Measurements from ENCODE around the gene RANBP3. TPM values are rescaled to one million over a fixed set of nuclear protein-coding genes. Genes with fewer than 3 reads are reported as not detected.

Gene RANBP3
- total and polyA plus RNA-seq, 2 of the 8 experiments (the other 6 are each of a cell fraction or from before 2014, with no cell fraction given): 95.4 to 122 TPM

DNA sequence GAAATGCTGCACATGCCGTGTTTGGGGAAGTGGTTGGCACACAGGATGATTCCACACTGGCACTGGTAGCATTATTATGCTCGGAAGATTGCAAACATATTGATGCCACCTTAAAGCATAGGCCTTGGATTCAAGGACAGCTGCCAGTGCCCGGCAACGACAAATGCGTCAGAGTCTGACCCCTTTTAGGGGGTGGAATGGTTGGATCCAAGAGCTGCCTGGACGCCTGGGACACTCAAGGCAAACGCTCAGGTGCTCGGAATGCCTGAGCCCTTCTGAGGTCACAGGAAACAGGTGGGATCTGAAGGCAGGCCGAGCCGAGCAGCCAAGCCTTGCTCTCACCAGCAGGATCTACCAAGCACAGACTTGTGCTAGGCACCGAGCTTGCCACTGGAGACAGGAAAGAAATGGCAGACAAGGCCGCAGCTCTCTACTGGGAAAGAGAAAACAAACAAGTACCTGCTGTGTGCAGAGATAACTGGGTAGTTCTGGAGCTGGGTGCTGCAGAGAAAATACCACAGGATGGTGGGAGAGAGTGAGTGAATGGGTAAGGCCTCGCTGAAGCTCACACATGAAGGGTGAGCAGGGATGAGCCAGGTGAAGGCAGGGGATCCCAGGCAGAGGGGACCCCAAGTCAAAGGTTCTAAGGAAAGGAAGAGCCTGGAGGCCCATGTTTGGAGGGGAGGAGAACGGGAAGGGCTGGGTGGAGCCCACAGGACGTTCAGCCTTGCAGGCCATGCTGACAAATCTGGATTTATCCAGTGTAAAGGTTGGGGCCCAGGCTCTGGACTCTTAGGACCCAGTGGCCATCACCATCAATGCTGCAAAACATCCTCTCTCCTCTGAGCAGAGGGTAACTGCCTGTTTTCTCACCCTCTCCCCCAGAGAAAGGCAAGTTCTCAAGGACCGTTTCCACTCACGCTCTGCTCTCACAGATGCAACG, 9.2 kb downstream of the RANBP3 start:
- H2BK120ac ChIP-seq (replicated peaks; ENCODE audit: low read depth, low read length): no peak overlapping the region
- peaks cover 42 to 68% of the 10 kb centered on the region in 2 experiments for H4K20me1 ChIP-seq (replicated peaks in 1 of 2; ENCODE audit: control insufficient read depth in 1 of 2, insufficient read depth in 2 of 2, low read length in 2 of 2)
- DNase-seq (ENCODE audit: low read depth in 1 of 2, low spot score in 2 of 2) (no peak), FAIRE-seq (no peak)
- WGBS, 2 experiments (ENCODE audit: extremely low coverage in 1 of 2, insufficient coverage in 1 of 2, insufficient read length in 1 of 2, insufficient replicate concordance in 2 of 2, low coverage in 1 of 2, low lambda C conversion rate in 2 of 2, missing lambda C conversion rate in 1 of 2): 77% methylated on average over 18 of the region's 18 CpGs; no CpG with 5 or more reads in 1 of the 2 experiments
- H2AFZ ChIP-seq (ENCODE audit: low read length): no peak overlapping the region
- peak overlapping the region in 3 of 4 experiments; percentile 33 to 58 (median 56); a peak in 6 of 7 replicates for H3K9ac ChIP-seq (replicated peaks in 1 of 4; ENCODE audit: extremely low read depth in 1 of 4, low read depth in 3 of 4, low read length in 3 of 4)
- H3K18ac ChIP-seq (ENCODE audit: extremely low read depth, low read length): no peak overlapping the region; the same call in none of the 2 replicates
- peaks cover 31 to 99% of the 10 kb centered on the region in 2 experiments for H3K79me2 ChIP-seq (ENCODE audit: control insufficient read depth in 1 of 2, insufficient read depth in 2 of 2, low read length in 2 of 2)
- H3K27me3 ChIP-seq (replicated peaks in 1 of 4; ENCODE audit: control insufficient read depth in 3 of 4, extremely low read depth in 1 of 4, insufficient read depth in 3 of 4, low read length in 3 of 4): no peaks in the 10 kb centered on the region
- peak overlapping the region; percentile 61; the same call in 1 of the 2 replicates for H2BK15ac ChIP-seq (ENCODE audit: low read length)
- peaks cover 0 to 5% (median 3%) of the 10 kb centered on the region in 4 experiments; a peak in 6 of 8 replicates for H3K36me3 ChIP-seq (ENCODE audit: control insufficient read depth in 2 of 4, insufficient read depth in 4 of 4, low read length in 3 of 4)
- 0 out of 2 replicates have a peak overlapping the region, but pooled peaks have one; percentile 68 for H2BK12ac ChIP-seq (ENCODE audit: low read depth, low read length)
- H3K4me2 ChIP-seq (ENCODE audit: insufficient read depth in 1 of 2, low read depth in 2 of 2, low read length in 2 of 2): peak overlapping the region; percentile 2 to 53
- no peak overlapping the region for H4K5ac ChIP-seq (ENCODE audit: insufficient read length, low read depth, low read length)
- no peak overlapping the region for H3K23ac ChIP-seq (ENCODE audit: insufficient read length)
- no peak overlapping the region for H2BK20ac ChIP-seq (ENCODE audit: low read length)
- peak overlapping the region; percentile 40; the same call in 1 of the 2 replicates for H2AK5ac ChIP-seq (ENCODE audit: low read depth, low read length)
- peak overlapping the region; percentile 57 for H3K27ac ChIP-seq (ENCODE audit: low read depth, low read length)
- no peaks in the 10 kb centered on the region for H3K9me3 ChIP-seq (ENCODE audit: insufficient read depth in 2 of 2, low read depth in 1 of 2, low read length in 1 of 2)
- H4K8ac ChIP-seq (ENCODE audit: extremely low read depth, insufficient read depth, low read length): no peak overlapping the region
- CTCF ChIA-PET (ENCODE audit: partially characterized antibody): interaction anchor here (0.5 to 3.9 kb wide), 29 partner anchors 8 to 1148 kb away, joined by 3 to 48 read pairs (median 6); partner anchors contain the start of genes NRTN and RANBP3
- H3K23me2 ChIP-seq (ENCODE audit: low read depth, low read length): no peaks in the 10 kb centered on the region
- no peak overlapping the region for H4K91ac ChIP-seq (replicated peaks; ENCODE audit: insufficient read length, low read length)
- peaks cover 9 to 16% (median 13%) of the 10 kb centered on the region in 4 experiments for H3K4me1 ChIP-seq (replicated peaks in 1 of 4; ENCODE audit: control insufficient read depth in 3 of 4, insufficient read depth in 4 of 4, low read length in 3 of 4)
- H3K4ac ChIP-seq (replicated peaks; ENCODE audit: insufficient read length, low read depth, low read length): no peak overlapping the region
- H3K14ac ChIP-seq (ENCODE audit: insufficient read length): no peak overlapping the region
- POLR2A ChIA-PET (ENCODE audit: partially characterized antibody): interaction anchor here (1.3 to 1.8 kb wide), 4 partner anchors 10 to 66 kb away, joined by 3 to 12 read pairs (median 4); partner anchors contain the start of genes NDUFA11 and RANBP3
- no peak overlapping the region for H3K56ac ChIP-seq (replicated peaks; ENCODE audit: insufficient read length, low read depth, low read length)
- H2BK5ac ChIP-seq (ENCODE audit: low read depth, low read length): peak overlapping the region; percentile 36; the same call in 1 of the 2 replicates
- peaks cover 65% of the 10 kb centered on the region for H3K79me1 ChIP-seq (ENCODE audit: low read depth, low read length)
- H3K4me3 ChIP-seq (ENCODE audit: extremely low read depth in 1 of 4, insufficient read depth in 2 of 4, low read depth in 3 of 4, low read length in 4 of 4): peak overlapping the region in 1 of 4 experiments; percentile 7; a peak in 2 of 8 replicates
- no peak for TF ChIP-seq RAD21 (IDR thresholded peaks at IDR 0.05 in 1 of 2, conservative IDR thresholded peaks at IDR 0.05 in 1 of 2; ENCODE audit: low read depth in 2 of 2, low read length in 2 of 2)
- TF ChIP-seq PHF8 (conservative IDR thresholded peaks at IDR 0.05; ENCODE audit: low read depth, low read length): no peak
- TF ChIP-seq POLR2AphosphoS5 (IDR thresholded peaks at IDR 0.05; ENCODE audit: low read depth, low read length): no peak
- TF ChIP-seq, protein P1, sequence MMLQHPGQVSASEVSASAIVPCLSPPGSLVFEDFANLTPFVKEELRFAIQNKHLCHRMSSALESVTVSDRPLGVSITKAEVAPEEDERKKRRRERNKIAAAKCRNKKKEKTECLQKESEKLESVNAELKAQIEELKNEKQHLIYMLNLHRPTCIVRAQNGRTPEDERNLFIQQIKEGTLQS (IDR thresholded peaks at IDR 0.05; ENCODE audit: insufficient read depth, low read depth, low read length): no peak
- no peak for TF ChIP-seq BRCA1 (IDR thresholded peaks at IDR 0.05; ENCODE audit: low read depth, low read length)
- no peak for TF ChIP-seq TAF1 (IDR thresholded peaks at IDR 0.05; ENCODE audit: low read depth, low read length)
- TF ChIP-seq GABPA (IDR thresholded peaks at IDR 0.05; ENCODE audit: borderline replicate concordance, insufficient read depth, low read length): no peak
- no peak for TF ChIP-seq KDM5A (IDR thresholded peaks at IDR 0.05; ENCODE audit: low read length)
- TF ChIP-seq, protein P2, sequence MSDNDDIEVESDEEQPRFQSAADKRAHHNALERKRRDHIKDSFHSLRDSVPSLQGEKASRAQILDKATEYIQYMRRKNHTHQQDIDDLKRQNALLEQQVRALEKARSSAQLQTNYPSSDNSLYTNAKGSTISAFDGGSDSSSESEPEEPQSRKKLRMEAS (IDR thresholded peaks at IDR 0.05): no peak

All from H1 (cell line).